ENCODE data around the gene SORCS2.

Gene SORCS2

DNA sequence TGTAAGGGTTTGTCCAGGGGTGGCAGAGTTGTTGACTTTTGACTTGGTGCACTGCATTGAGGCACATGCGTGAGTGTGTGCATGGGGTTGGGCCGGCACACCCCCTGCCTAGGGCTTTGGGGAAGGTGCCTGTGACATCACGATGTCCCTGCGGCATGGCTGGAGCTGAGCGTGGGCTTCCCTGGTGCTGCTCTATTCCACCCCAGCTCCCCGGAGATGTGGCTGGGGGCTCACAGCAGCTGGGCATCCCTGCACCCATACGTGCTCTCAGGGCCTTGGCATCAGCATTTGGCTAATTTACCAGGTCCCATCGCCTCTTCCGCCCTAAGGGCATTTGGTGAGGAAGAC, 236.7 kb downstream of the SORCS2 start:
- H3K4me3 ChIP-seq (ENCODE audit: low read depth, low read length), result no peak overlapping the region
- in situ Hi-C loops (cut with HindIII; ENCODE audit: low pct_ligation_motif_present, low sequenced_read_pairs), result no loop called here
- TF ChIP-seq, protein P1, sequence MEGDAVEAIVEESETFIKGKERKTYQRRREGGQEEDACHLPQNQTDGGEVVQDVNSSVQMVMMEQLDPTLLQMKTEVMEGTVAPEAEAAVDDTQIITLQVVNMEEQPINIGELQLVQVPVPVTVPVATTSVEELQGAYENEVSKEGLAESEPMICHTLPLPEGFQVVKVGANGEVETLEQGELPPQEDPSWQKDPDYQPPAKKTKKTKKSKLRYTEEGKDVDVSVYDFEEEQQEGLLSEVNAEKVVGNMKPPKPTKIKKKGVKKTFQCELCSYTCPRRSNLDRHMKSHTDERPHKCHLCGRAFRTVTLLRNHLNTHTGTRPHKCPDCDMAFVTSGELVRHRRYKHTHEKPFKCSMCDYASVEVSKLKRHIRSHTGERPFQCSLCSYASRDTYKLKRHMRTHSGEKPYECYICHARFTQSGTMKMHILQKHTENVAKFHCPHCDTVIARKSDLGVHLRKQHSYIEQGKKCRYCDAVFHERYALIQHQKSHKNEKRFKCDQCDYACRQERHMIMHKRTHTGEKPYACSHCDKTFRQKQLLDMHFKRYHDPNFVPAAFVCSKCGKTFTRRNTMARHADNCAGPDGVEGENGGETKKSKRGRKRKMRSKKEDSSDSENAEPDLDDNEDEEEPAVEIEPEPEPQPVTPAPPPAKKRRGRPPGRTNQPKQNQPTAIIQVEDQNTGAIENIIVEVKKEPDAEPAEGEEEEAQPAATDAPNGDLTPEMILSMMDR (IDR thresholded peaks at IDR 0.05; ENCODE audit: low read depth, low read length, missing control alignments), result no peak
- H3K27ac ChIP-seq, result no peak overlapping the region
- DNase-seq, result no peak
- H3K27me3 ChIP-seq (replicated peaks), result no peaks in the 10 kb centered on the region
- H3K36me3 ChIP-seq (replicated peaks), result no peaks in the 10 kb centered on the region

DNA sequence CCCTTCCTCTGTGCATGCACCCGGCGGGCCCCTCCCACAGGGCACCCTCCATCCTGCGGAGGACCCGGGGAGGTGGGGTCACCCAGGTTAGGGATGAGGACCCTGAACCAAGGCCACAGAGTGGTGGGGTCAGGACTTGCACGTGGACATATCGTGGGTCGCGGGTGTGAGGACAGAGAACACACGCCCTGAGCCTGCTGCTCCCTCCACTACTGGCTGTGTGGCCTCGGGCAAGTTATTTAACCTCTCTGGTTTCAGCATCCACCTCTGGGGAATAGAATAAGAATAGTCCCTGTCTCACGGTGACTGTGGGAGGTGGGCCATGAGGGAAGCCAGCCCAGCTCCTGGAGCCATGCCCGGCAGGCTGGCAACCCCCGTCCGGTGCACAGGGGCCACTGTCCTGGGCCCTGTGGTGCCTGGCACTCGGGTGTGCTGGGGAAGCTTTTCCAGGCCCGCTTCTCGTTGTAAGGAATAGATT, 237.3 kb downstream of the SORCS2 start:
- H3K4me3 ChIP-seq (ENCODE audit: low read depth, low read length), result no peak overlapping the region
- TF ChIP-seq, protein P1 (IDR thresholded peaks at IDR 0.05; ENCODE audit: low read depth, low read length, missing control alignments), result no peak
- no peak for DNase-seq
- H3K27ac ChIP-seq, result no peak overlapping the region
- in situ Hi-C loops (cut with HindIII; ENCODE audit: low pct_ligation_motif_present, low sequenced_read_pairs), result no loop called here
- no peaks in the 10 kb centered on the region for H3K36me3 ChIP-seq (replicated peaks)
- no peaks in the 10 kb centered on the region for H3K27me3 ChIP-seq (replicated peaks)

DNA sequence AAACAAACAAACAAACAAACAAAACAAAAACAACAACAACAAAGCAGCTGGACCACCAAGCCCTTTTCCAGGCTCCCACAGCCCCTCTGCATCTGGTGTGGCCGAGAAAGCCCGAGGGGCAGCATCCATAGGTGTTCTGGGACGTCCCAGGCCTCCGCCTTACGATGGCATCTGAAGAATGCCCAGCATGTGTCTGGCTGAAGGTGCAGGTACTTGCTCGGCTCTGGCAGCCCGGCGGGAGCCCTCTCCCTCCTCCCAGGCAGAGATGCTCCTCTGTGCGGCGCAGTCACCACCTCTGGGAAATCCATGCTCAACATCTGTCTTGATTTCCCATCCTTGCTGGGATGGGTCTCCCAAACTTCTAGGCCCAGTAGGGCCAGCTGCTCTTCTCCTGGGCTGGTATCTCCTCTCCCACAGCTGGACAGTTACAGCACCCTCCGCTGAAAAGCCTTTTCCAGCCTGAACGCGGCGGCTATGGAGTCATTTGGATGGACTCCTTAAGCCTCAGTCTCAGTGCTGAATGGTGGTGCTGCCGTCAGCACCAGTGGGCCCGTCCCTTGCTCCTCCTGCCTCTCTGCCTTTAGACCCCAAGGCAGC, 238.1 kb downstream of the SORCS2 start:
- Histone ChIP-seq H3K27me3 (replicated peaks) (no peaks in the 10 kb centered on the region), H3K36me3 (replicated peaks) (no peaks in the 10 kb centered on the region), H3K4me3 (ENCODE audit: low read depth, low read length) (no peak overlapping the region), H3K27ac (no peak overlapping the region)
- DNase-seq, result no peak
- in situ Hi-C loops (cut with HindIII; ENCODE audit: low pct_ligation_motif_present, low sequenced_read_pairs), result no loop called here
- TF ChIP-seq, protein P1 (IDR thresholded peaks at IDR 0.05; ENCODE audit: low read depth, low read length, missing control alignments), result no peak

DNA sequence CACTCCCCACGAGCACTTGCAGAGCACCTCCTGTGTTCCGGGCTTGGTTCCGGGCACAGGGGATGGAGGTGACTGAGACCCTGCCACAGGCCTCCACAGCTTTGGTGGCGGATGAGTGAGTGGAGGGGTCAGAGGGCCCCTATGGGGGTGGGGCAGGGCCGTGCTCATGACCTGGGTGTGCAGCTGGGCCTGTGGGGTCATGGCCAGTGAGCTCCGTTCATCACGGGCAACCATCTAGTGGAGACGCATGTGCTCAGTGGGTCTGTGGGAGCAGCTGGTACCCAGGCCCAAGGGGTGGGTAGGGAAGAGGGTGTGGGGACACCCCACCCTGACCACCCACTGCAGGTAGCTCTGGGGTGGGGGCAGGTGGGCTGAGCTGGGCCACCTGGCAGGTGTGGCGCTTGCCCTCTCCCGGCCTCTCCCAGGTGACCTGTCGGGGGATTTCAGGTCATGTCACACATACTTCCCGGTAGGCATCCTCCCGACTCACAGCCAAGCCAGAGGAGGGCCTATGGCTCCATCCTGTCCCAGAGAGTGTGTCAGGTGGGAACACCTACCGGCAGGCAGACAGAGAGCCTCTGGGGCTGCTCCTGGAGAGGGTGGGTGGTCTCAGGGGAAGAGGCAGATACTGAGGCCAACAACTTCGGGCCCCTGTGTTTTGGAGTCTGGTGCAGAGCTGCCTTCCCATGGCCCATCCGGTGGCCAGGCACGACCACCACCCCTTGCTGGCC, 238.8 kb downstream of the SORCS2 start:
- in situ Hi-C loops (cut with HindIII; ENCODE audit: low pct_ligation_motif_present, low sequenced_read_pairs), result no loop called here
- Histone ChIP-seq H3K27ac (no peak overlapping the region), H3K4me3 (ENCODE audit: low read depth, low read length) (no peak overlapping the region), H3K27me3 (replicated peaks) (no peaks in the 10 kb centered on the region), H3K36me3 (replicated peaks) (no peaks in the 10 kb centered on the region)
- DNase-seq, result no peak
- TF ChIP-seq, protein P1 (IDR thresholded peaks at IDR 0.05; ENCODE audit: low read depth, low read length, missing control alignments), result no peak

DNA sequence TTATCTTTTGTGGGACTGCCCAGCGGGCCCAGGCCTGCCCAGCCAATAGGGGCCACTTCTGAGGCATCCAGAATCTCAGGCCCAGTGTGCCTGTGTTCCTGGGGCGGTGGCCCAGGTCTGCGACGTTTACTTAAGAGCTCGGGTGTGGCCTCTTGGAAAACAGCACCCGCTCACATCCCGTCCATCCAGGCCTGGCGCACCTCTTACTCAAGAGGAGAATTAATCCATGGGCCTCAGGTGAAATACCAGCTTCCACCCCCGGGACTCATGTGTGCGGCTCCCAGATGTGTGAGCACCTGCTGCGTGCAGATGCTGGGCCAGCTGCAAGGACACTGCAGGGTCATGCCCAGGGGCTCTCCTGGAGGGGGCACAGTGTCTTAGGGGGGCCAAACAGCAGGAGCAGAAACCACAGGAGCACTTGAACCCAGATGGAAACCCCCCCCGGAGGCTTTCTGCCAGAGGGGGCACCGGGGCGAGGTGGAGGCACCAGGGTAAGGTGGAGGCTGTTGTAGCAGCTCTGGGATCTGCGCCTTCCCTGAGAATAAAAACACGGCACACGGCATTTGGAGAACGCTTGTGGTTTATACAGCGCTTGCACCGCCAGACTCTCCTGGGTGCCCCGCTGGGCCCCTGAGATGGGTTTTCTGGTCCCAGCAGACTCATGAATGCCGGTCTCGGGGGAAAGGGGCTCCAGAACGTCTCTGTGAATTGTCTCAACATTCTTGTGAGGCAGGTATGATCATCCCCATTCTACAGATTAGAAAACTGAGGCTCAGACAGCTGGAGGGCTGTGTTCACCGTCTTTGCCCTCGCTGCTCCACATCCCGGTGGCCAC, 239.6 kb downstream of the SORCS2 start:
- DNase-seq, result no peak
- Histone ChIP-seq H3K36me3 (replicated peaks) (no peaks in the 10 kb centered on the region), H3K4me3 (ENCODE audit: low read depth, low read length) (no peak overlapping the region), H3K27me3 (replicated peaks) (no peaks in the 10 kb centered on the region), H3K27ac (no peak overlapping the region)
- in situ Hi-C loops (cut with HindIII; ENCODE audit: low pct_ligation_motif_present, low sequenced_read_pairs), result no loop called here
- TF ChIP-seq, protein P1 (IDR thresholded peaks at IDR 0.05; ENCODE audit: low read depth, low read length, missing control alignments), result no peak

Measured in brain microvascular endothelial cell (primary cell).